ELR (cell line): ENCODE results near the gene RGS14.

ENCODE experiments used
- DNase-seq: peaks from one replicate; pipeline ENCODE4 v3.0.0-alpha.2; 2015; ENCODE audit warnings: low read depth

RGS14 gene

DNA sequence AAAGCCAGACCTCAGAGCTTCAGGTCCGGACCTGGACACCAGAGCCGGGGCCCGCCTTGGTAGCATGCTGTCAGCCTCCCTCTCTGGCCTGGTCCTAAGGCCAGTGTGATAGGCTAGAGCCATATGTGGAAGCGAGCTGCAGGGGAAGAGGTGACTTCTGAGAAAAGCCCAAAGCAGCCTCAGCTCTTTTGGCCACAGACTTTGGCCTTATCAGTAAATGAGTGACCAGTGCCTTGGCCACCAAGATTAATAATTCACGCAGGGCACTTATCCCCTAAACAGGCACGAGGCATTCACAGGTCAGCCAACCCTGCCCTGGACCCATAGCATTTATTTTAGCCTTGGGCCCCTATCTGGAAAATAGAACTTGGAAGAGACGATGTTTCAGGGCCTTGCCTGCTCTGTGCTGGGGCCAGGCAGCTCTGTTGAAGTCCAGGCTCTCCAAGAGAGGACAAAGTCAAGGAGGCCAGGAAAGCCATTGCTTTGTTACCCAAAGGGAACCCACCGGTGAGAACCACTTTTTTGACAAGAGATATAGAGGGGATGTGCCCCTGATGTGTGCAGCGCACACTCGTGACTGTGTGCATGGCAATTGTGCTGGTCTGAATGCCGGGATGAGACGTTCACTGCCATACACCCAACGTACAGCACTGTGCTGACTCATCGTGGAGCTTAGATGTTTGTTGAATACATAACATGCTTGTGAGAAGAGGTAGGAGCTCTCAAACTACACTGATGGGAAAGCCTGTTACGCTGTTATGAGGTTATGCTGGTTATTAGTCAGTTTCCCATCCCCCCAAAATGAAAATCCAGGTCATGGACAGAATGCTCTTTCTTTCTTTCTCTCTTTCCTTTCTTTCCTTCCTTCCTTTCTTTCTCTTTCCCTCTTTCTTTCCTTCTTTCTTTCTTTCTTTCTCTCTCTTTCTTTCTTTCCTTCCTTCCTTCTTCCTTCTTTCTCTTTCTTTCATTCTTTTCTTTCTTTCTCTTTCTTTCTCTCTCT lies 21.5 kb downstream of the RGS14 start:
- DNase-seq, result peak; percentile 93

- DNase-seq, result no peak
Measured at GRCh38 chr5:177380805-177381126, 23.0 kb downstream of the RGS14 start.

DNA sequence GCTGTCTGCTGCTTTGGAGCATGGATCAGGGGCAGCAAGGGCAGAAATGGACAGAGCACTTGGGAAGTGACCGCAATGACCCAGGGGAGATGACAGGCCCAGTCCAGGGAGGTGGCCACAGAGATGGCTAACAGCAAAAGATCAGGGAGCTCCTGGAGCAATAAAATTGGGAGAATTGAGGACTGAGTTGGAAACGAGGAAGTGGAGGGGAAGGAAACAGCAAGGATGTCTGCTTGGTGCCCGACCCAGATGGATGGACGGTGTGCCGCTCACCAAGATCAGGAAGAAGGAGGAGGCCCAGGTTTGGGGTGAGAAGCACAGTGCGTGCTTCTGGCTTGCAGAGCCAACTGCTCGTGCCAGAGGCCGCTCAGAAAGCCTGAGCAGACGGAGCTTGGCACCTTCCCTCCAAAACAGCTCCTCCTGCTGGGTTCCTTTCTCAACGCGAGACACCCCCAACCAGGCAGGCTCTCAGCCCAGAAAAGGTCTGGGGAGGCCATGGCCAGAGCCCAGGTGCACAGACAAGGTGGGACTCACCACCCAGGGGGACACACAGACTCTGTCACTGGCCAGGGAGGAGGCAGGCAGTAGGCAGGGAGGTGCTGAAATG lies 24.8 kb downstream of the RGS14 start:
- DNase-seq, result peak; percentile 40

- DNase-seq, result no peak
Measured at GRCh38 chr5:177383181-177383580, 25.5 kb downstream of the RGS14 start.

GRCh38 chr5:177384134-177384533 lies 26.4 kb downstream of the RGS14 start, which contains the start of gene SLC34A1:
Gene SLC34A1 (plus strand): TSS chr5:177384434. CDS start chr5:177385742, 1,308 bp downstream.
- no peak for DNase-seq

DNA sequence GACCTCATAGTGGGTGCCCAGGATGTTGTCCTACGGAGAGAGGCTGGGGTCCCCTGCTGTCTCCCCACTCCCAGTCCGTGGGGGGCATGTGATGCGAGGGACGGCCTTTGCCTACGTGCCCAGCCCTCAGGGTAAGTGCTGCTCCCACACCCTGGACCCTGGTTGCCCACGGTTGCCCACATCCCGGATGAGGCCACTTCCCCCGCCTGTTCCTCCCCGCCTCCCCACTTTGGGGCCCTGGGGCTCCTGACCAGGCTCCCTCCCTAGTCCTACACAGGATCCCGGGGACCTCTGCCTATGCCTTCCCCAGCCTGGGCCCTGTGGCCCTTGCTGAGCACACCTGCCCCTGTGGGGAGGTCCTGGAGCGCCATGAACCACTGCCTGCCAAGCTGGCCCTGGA lies 28.0 kb downstream of the RGS14 start:
- DNase-seq, result no peak

GRCh38 chr5:177386542-177386941 lies 28.8 kb downstream of the RGS14 start:
- DNase-seq, result no peak

DNA sequence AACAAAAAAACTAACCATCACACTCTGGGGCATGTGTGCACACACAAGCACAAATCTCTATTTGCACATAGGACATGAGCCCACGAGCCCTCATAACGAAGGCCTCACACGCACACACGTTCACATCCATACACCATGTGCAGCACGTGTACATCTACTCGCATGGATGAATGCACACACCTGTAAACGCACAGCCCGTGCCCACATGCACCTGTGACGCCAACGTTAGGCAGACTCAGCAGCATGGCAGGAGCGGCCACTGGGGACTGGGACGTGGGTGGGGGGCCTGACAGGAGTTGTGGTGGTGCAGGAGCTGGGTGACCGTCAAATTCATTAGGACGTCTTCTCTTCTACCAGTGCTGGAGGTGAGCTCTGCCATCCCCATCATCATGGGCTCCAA lies 29.7 kb downstream of the RGS14 start:
- no peak for DNase-seq

DNA sequence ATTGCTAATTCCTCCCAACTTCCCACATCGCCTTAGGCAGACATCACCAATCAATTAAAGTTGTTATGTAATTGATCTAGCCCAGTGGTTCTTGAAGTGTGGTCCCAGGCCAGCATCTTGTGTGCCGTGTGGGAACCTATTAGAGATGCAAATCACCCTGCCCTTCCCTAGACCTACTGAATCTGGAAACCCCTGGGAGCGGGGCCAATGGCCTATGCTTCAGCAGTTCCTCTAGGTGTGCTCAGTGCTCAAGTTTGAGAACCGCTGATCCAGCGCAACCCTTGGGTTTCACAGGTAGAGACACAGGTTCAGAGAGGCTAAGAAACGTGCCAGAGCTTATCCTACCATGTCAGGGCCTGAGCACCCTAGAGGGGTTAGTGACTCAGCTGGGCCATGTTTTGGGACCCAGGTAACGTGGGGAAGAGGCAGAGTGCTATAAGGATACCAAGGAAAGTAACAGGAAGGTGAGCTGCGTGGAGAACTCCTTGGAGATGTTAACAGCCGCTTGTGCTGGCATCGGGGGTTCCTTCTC lies 30.9 kb downstream of the RGS14 start:
- DNase-seq, result no peak

DNA sequence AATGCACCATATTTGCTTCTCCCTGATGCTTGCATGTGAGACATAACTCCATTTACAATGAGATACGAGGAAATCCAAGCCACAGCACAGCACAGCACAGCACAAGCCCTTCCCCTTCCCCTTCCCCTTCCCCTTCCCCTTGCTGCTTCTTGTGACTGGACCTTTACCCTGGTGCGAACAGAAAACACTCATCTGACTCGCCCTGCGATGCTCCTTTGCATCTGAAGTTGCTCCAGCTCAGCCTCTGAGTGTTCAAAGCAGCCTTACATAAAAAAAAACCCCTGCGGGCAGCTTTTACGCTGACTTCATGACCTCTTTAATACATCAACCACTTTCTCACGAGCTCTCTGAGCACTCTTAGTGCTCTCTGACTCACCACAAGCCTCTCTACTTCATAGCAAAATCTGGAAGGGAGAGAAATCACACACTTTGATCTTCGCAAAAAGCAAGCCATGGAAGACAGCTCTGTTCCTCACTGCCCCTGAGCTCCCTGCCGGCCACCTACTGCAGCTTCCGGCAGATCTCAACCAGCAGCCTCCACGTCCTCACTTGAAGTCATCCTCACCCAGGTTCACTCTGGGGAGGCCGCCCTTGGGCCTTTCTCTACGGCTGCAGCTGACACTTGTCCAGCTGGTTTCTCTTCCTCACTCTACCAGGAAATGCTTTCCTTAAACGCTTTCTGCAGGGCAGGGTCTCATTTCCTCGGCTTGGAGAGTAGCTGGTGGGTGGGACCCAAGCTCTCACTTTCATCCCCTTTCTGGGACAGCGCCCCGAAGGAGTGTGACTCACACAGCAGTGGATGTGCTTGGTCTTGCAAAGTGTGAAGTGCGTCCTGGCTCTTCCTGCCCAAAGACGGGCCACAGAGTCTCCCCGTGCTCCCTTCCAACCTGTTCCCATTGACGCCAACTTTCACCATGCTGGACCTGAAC lies 31.8 kb downstream of the RGS14 start:
- DNase-seq, result peak; percentile 99

DNA sequence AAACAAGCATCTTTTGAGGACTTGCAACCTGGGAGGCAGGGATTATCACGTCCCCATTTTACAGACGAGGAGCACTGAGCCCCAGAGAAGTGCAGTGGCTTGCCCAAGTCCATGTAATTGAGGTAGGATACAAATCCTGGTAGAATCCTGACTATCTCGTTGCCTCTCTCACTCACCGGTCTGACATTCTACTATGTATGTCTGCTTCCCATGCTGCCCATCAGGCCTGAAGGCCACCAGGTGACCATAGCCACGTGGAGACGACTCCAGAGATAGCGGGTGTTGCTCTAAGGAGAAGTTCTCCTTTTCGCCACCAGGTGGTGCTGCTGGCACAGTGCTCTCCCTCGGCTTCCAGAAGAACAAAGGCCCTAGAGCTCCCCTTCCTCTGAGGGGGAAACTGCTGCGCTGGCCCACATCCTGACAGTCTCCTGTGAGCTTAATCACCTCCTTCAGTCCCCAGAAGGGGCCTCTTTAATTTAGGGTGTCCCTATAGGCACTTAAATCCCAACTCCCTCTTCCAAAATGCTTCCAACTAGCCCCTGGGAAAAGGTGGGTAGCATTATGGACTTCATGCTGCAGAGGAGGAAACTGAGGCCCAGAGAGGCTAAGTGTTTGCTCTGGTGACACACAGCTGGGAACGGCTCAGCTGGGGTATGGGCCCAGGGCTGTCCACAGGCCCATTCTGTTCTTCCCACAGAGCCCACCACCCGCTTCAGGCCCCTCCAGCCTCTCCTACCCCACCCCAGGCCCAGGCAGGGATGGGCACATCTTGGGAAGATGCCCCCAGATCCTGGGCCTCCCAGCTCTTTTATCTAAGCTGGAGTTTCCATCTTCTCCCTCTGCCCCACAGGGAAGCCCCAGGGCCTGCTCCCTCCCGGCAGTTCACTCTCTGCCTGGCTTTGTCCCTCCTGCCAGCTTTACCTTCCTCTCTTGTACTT lies 32.9 kb downstream of the RGS14 start:
- peak; percentile 87 for DNase-seq

DNA sequence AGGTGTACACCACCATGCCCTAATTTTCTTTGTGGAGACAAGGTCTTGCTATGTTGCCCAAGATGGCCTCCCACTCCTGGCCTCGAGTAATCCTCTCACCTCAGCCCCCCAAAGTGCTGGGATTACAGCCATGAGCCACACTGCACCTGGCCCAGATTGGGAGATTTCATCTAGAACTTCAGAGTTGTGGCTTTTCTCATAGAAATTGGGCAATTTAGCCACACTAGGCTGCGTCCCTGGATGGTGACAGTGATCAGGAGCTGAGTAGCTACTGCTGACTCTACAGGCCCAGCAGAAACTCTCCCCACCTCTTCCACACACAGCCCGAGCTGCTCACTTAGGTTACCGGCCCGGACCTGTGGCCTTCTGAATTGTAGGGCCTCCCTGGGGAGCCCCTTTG lies 35.0 kb downstream of the RGS14 start:
- DNase-seq, result no peak

- no peak for DNase-seq
Measured at GRCh38 chr5:177393206-177393765, 35.6 kb downstream of the RGS14 start.

- no peak for DNase-seq
Measured at GRCh38 chr5:177393990-177394389, 36.3 kb downstream of the RGS14 start.

DNA sequence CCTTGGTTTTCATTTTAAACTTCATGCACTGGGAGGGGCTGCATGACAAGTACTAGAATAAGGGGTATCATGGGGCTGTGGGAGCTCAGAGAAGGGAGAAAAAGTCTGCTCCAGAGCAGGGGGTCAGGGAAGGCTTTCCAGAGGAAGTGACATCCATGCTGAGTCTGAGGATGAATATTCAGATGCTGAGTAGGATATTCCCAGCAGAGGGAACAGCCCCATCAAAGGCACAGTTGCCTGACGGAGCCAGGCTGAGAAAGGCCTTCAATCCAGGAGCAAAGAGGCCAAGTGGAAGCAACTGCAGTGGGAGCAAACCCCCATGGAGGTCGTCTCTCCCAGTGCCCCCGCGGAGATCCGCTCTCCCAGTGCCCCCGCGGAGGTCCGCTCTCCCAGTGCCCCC lies 38.4 kb downstream of the RGS14 start:
- DNase-seq, result no peak

DNA sequence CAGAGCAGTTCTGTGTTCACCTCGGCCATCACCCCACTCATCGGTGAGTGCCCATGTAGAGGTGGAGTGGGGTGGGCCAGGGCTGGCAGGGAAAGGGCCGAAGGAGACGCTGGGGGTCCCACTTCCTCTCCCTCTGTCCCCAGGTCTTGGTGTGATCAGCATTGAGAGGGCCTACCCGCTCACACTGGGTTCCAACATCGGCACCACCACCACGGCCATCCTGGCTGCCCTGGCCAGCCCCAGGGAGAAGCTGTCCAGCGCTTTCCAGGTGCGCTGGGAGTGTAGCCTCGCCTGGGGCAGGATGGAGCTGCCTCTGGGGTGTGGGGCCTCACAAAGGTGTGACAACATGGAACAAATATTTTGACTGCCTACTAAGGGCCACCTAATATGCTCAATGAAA lies 39.1 kb downstream of the RGS14 start:
- no peak for DNase-seq

GRCh38 chr5:177397875-177398390 lies 40.2 kb downstream of the RGS14 start:
- DNase-seq, result no peak

DNA sequence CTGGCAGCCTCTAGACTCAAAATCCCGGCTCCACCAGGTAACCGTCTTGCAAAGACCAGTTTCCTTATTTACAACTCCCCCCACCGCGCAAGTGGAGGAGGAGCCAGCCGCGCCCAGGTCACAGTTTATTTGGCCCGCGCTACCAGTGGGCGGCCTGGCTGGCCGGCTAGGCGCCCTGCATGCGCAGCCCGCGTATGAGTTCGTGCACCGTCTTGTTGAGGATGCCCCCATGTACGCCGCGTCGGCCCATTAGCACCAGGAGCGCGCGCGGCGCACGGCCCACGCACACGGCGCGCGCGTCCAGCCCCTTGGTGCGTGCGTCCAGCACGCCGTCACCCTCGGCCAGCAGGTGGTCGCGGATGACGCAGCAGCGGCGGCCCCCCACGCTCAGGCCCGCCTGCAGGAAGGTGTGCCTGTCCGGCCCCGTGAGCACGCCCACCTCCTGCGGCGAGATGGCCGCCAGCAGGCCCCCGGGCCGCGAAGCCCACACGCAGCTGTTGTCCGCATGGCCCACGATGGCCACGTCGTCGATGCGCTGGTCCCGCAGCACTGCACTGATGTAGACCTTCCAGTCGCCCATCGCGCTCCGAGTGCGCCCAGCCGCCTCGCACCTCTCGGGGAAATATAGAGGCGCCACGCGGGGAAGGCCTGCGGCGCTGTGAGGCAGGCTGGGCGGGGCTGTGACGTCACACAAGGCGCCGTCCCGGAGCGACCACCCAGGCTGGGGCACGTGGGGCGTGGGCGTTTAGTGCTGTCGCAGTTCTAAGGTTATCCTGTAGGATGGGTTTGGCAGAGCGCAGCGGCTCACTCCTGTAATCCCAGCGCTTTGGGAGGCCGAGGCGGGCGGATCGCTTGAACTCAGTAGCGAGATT lies 42.5 kb downstream of the RGS14 start, which contains the start of gene PFN3:
TSS of gene PFN3 (minus strand) at position 665 of the 872 bp plus-strand sequence. CDS start at position 580, 85 bp downstream.
- peak; percentile 43 for DNase-seq
